ENCODE results near the gene COL4A6.

The COL4A6 gene

DNA sequence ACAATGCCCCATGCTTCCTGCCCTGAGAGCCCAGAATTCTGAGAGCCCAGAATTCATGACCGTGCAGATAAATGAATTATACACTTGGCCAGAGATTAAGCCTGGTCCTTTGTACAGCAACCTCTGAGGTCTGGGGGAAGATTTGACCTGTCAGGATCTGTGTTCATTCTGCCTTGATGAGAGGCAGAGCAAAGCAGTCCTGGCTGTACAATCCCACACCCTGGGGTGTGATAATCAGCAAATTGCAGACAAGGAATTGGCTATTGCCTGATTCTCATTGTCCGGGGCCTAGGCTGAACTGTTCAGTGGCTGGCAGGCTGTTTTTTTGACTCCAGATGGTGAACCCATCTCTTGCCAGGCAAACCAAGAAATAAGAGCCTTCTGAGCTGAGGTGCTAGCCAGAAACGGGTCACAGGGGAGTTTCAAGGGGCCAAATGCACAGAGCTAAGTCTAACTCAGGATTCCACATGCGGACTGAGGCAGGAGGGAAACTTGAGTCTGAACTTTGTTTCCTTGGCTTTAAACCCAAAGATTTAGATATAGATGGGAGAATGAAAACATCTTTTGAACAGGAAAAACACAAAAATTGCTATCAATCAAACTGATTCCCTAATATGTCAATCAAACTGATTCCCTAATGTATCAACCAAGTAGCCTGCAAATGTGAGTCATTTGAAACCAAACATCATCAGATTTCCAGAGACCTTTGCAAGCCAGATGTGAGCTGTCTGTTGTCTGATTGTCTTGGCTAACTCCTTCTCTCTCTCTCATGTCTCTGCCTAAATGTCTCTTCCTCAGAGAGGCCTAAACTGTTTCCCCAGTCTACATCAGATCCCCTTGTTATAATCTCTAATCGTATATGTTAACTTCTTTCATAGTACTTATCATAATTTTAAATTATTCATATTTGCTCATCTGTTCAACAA lies 187.3 kb downstream of the COL4A6 start:
- TF ChIP-seq, protein P1, sequence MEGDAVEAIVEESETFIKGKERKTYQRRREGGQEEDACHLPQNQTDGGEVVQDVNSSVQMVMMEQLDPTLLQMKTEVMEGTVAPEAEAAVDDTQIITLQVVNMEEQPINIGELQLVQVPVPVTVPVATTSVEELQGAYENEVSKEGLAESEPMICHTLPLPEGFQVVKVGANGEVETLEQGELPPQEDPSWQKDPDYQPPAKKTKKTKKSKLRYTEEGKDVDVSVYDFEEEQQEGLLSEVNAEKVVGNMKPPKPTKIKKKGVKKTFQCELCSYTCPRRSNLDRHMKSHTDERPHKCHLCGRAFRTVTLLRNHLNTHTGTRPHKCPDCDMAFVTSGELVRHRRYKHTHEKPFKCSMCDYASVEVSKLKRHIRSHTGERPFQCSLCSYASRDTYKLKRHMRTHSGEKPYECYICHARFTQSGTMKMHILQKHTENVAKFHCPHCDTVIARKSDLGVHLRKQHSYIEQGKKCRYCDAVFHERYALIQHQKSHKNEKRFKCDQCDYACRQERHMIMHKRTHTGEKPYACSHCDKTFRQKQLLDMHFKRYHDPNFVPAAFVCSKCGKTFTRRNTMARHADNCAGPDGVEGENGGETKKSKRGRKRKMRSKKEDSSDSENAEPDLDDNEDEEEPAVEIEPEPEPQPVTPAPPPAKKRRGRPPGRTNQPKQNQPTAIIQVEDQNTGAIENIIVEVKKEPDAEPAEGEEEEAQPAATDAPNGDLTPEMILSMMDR (conservative IDR thresholded peaks at IDR 0.05), result no peak
- TF ChIP-seq ZFX (IDR thresholded peaks at IDR 0.05), result no peak
- H3K27ac ChIP-seq, result no peak overlapping the region

DNA sequence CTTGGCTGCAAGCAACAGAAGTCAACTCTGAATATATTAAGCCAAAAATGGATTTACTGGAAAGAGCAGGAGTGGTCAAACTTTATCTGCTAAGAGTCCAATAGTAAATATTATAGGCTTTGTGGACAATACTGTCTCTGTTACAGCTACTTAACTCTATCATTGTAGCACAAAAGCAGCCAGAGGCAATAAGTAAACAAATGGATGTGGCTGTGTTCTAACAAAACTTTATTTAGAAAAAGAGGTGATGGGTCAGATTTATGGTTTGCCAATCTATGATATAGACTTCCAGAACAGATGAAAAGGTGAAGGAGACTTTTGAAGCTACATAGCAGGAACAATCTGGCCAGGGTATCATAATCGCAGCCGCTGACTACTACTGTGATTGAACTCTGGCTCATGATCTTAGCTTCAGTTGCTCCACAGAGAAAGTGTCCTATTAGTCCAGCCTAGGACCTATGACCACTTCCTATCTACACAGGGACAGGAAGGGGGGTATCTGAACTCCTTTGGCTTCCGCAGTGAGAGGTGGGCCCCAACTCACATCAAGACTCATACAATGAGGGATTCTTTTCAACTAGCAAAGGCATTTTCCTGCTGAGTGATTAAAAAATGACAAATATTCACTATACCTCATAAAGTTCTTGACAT lies 191.8 kb downstream of the COL4A6 start:
- H3K27ac ChIP-seq, result no peak overlapping the region
- no peak for TF ChIP-seq ZFX (IDR thresholded peaks at IDR 0.05)
- TF ChIP-seq, protein P1 (conservative IDR thresholded peaks at IDR 0.05), result no peak

DNA sequence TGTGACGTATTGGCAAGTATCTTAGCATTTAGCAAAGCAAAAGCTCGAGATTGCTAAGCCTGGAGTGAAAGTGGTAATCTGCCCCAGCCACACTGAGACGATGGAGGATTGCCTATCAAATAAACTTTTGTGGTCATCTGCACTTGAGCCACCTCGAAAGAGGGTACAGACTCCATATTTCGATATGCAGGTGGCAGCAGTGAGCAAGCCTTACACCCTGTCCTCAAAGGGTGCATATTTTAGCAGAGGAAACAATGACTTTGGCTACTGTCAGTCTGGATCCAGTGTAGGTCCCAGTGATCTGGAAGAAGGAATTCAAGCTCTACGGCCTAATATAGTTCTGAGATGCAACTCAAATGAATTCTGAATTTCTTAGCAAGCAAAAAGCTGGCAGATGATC lies 192.8 kb downstream of the COL4A6 start:
- H3K27ac ChIP-seq, result no peak overlapping the region
- TF ChIP-seq ZFX (IDR thresholded peaks at IDR 0.05), result no peak
- TF ChIP-seq, protein P1 (conservative IDR thresholded peaks at IDR 0.05), result peak; percentile 9; the same call in 1 of the 2 replicates

DNA sequence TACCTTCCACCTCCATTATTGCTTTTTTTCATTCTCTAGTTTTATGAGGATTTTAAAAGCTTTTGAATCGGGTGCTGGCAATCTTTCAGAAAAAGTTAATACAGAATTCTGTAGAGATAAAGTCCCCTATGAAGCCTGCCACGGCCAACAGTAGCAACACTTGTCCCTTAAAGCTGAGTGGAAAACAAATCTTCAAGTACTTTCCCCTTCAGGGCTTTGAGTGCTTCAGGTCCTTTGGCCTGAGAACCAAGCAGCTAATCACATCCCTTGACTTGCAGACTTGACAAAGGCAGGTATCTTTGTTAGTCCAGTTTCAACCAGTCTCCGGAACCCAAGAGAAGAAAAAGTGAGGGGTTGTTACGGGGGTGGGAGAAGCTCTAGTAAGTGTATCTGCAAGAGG lies 202.2 kb downstream of the COL4A6 start:
- TF ChIP-seq ZFX (IDR thresholded peaks at IDR 0.05), result no peak
- TF ChIP-seq, protein P1 (conservative IDR thresholded peaks at IDR 0.05), result no peak
- no peak overlapping the region; the same call in 1 of the 2 replicates for H3K27ac ChIP-seq

DNA sequence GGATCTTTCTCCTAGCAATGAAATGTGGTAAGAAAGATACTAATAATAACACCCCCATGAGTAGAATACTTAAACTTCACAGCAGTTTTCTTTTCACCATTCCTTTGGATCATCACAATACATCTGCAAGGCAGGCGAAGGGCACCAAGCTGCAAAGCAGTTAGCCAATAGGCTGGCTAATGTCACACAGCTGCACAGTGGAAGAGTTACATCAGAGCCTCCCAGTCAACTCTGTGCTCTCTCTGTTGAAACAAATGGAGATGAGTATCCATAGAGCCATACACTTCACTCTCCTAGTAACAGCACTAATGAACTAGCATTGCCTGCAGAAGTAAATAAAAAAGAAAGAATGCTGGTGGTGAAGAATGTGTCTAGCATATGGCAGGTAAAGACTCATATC lies 207.6 kb downstream of the COL4A6 start:
- no peak overlapping the region for H3K27ac ChIP-seq
- no peak for TF ChIP-seq ZFX (IDR thresholded peaks at IDR 0.05)
- TF ChIP-seq, protein P1 (conservative IDR thresholded peaks at IDR 0.05), result no peak

DNA sequence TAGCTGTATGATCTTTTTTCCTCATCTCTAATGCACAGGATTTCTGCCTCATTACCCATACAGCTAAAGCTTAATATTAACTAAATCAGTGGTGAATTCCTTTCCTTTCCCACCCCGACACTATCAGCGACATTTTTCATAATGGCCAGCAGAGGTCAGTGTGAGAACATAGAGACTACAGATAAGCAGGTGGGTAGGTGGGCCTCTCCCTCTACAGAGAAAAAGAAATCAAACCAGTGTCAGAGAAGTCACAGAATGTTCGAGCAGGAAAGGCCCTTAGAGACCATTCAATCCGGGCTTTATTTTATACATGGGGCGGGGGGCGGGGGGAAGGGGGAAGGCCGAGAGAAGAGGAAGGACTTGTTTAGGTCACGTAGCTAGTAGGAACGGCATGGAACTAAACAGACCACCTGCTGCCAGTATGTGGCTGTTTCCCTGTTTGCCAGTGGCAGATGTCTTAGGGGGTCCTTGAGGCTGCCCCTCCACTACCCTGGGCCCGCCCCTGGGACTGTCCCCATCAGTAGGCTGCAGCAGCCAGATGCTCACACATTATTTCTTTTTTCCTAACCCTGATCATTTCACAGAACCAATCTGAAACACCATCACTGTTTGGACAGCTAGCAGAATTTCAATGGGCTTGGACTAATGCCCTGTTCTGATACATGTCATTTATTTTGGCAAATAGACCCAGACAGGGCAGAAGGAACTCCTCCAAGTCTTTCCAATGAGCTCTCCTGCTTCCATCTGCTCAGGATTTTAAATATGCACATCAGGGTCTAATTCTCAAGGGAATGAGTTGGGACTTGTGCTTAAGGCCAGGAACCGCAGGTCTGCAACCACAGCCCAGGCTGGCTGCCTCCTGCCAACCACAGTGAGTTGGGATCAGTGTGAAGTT lies 213.2 kb downstream of the COL4A6 start:
- H3K27ac ChIP-seq, result peak overlapping the region; percentile 53
- TF ChIP-seq, protein P1 (conservative IDR thresholded peaks at IDR 0.05), result peak; percentile 76
- TF ChIP-seq ZFX (IDR thresholded peaks at IDR 0.05), result no peak

Measured in C4-2B (cell line).